ENCODE data around the gene ABR. TPM values are rescaled to one million over a fixed set of nuclear protein-coding genes. Genes with fewer than 3 reads are reported as not detected.
"Not testable (repeated sequence)": the region's sequence is repeated elsewhere in the genome, so short reads cannot be mapped to it uniquely, and the experiment has no call there.

Gene ABR
- total RNA-seq, 6 experiments from 2014 or later = 7.4 to 21.5 (median 11.3) TPM

- no peak overlapping the region for H3K27ac ChIP-seq
- 69% methylated on average over 8 of the region's 11 CpGs for WGBS (ENCODE audit: insufficient coverage, low coverage, low lambda C conversion rate, missing lambda C conversion rate)
- H3K36me3 ChIP-seq = no peaks in the 10 kb centered on the region
- no peak overlapping the region for H3K4me3 ChIP-seq
- no peaks in the 10 kb centered on the region for H3K9me3 ChIP-seq
- H3K4me1 ChIP-seq = no peaks in the 10 kb centered on the region
- TF ChIP-seq POLR2A (IDR thresholded peaks at IDR 0.05) = no peak
- no peak for TF ChIP-seq CTCF (IDR thresholded peaks at IDR 0.05)
- DNase-seq (no peak), ATAC-seq (no peak)
- H3K27me3 ChIP-seq = no peaks in the 10 kb centered on the region
- intact Hi-C loops (cut with DNase I) = no loop called here
These were observed 49.6 kb downstream of the ABR start for GRCh38 chr17:1130191-1130590.

- H3K4me3 ChIP-seq, H3K36me3 ChIP-seq, H3K27me3 ChIP-seq, ATAC-seq, H3K9me3 ChIP-seq, DNase-seq, H3K27ac ChIP-seq, H3K4me1 ChIP-seq: not testable (repeated sequence)
- 67% methylated on average over 2 of the region's 6 CpGs for WGBS (ENCODE audit: insufficient coverage, low coverage, low lambda C conversion rate, missing lambda C conversion rate)
- intact Hi-C loops (cut with DNase I) = loop anchor here in 1 of 2 donors (10.0 kb wide), 1 partner anchor 46 kb away; the partner anchor contains the start of gene ABR
These were observed 51.3 kb downstream of the ABR start for GRCh38 chr17:1128463-1128862.

GRCh38 chr17:1126801-1127550 is 52.8 kb downstream of the ABR start:
- no peaks in the 10 kb centered on the region for H3K27me3 ChIP-seq
- DNase-seq = no peak
- no peaks in the 10 kb centered on the region for H3K36me3 ChIP-seq
- no peak overlapping the region for H3K27ac ChIP-seq
- H3K4me3 ChIP-seq = no peak overlapping the region
- intact Hi-C loops (cut with DNase I) = loop anchor here in 1 of 2 donors (10.0 kb wide), 1 partner anchor 48 kb away; the partner anchor contains the start of gene ABR
- WGBS (ENCODE audit: insufficient coverage, low coverage, low lambda C conversion rate, missing lambda C conversion rate) = 68% methylated on average over 9 of the region's 24 CpGs
- H3K9me3 ChIP-seq = no peaks in the 10 kb centered on the region
- peaks cover 0 to 8% (median 3%) of the 10 kb centered on the region in 4 donors for H3K4me1 ChIP-seq
- ATAC-seq = no peak
- TF ChIP-seq POLR2A (IDR thresholded peaks at IDR 0.05) = no peak
- no peak for TF ChIP-seq CTCF (IDR thresholded peaks at IDR 0.05)

- H3K36me3 ChIP-seq = no peaks in the 10 kb centered on the region
- intact Hi-C loops (cut with DNase I) = loop anchor here in 1 of 2 donors (10.0 kb wide), 1 partner anchor 48 kb away; the partner anchor contains the start of gene ABR
- H3K9me3 ChIP-seq = no peaks in the 10 kb centered on the region
- DNase-seq = no peak
- H3K4me3 ChIP-seq = no peak overlapping the region
- peaks cover 0 to 10% (median 3%) of the 10 kb centered on the region in 4 donors for H3K4me1 ChIP-seq
- no CpG with 5 or more reads among the region's 26 CpGs for WGBS (ENCODE audit: insufficient coverage, low coverage, low lambda C conversion rate, missing lambda C conversion rate)
- no peak overlapping the region for H3K27ac ChIP-seq
- TF ChIP-seq CTCF (IDR thresholded peaks at IDR 0.05) = no peak
- ATAC-seq = no peak
- no peaks in the 10 kb centered on the region for H3K27me3 ChIP-seq
These were observed 53.5 kb downstream of the ABR start for GRCh38 chr17:1126250-1126797.

GRCh38 chr17:1125788-1126145 is 54.0 kb downstream of the ABR start:
- Histone ChIP-seq H3K9me3 (no peaks in the 10 kb centered on the region), H3K27me3 (no peaks in the 10 kb centered on the region), H3K4me3 (no peak overlapping the region), H3K4me1 (peaks cover 0 to 12% (median 3%) of the 10 kb centered on the region in 4 donors), H3K27ac (no peak overlapping the region), H3K36me3 (no peaks in the 10 kb centered on the region)
- TF ChIP-seq CTCF (IDR thresholded peaks at IDR 0.05) = no peak
- no peak for TF ChIP-seq POLR2A (IDR thresholded peaks at IDR 0.05)
- ATAC-seq (no peak), DNase-seq (no peak)
- no CpG with 5 or more reads among the region's 11 CpGs for WGBS (ENCODE audit: insufficient coverage, low coverage, low lambda C conversion rate, missing lambda C conversion rate)
- intact Hi-C loops (cut with DNase I) = loop anchor here in 1 of 2 donors (10.0 kb wide), 1 partner anchor 49 kb away; the partner anchor contains the start of gene ABR

All from right lobe of liver (tissue), 6 donors.